GM03348 (cell line): ENCODE data around the gene UMODL1.

Experiments
- DNase-seq: peaks from one replicate; pipeline ENCODE4 v3.0.0; 2012; ENCODE audit warnings: low spot score

The UMODL1 gene

GRCh38 chr21:42038826-42039425 lies 32.2 kb upstream of the UMODL1 start:
- peak; percentile 21 for DNase-seq

DNA sequence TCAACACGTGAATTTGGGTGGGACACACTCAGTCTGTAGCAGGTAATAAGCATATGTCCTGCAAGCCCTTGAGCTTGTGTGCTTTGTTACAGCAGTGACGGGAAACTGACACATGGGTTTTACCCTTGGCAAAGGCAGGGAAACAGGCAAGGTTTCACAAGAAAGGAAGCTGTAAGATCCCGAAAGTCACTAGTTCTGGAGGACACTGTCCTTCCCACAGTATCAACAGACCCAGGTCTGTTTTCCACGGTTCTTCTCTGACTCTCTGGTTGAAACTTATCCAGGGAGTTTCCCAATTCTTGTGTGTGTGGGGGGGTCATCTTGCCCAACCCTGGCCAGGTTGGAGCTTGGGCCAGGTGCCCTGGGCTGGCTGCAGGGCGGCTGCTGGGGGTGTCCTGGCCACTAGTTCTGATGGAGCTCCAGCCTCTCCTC lies 31.6 kb upstream of the UMODL1 start:
- peak; percentile 61 for DNase-seq

DNA sequence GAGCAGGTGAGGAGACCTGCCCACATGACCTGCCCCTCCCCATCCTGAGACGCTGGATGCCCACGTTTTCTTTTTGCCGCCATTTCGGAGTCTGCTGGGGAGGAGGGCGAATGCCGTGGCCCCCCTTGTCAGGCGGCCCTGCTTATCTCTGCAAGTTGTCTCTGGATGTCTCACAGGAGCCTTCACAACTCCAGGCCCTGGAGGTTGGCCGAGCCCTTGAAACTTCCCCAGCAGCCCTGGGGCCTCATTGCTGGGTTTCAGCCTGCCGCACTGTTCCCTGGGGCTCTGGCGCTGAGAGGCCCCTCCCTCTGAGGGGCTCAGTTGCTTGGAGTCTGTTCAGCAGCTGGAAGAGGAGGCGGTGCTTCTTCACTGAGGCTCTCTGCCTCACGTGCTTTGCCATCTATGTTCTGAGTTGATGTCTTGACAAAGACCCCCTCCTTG lies 31.2 kb upstream of the UMODL1 start:
- peak; percentile 74 for DNase-seq

- peak; percentile 95 for DNase-seq
Measured at GRCh38 chr21:42040411-42041180, 30.5 kb upstream of the UMODL1 start.

DNA sequence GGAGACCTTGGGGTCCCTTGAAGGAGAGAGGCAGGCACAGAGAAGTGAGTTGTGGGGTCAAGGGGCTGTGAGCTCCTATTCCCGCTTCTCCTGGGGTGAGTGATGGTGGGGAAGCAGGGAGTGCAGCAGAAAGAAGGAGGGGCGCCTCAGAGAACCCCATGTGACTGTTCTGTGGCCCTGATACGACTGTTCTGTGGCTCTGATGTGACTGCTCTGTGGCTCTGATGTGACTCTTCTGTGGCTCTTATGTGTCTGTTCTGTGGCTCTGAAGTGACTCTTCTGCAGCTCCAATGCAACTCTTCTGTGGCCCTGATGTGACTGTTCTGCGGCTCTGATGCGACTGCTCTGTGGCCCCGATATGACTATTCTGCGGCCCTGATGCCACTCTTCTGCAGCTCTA lies 29.9 kb upstream of the UMODL1 start:
- no peak for DNase-seq

DNA sequence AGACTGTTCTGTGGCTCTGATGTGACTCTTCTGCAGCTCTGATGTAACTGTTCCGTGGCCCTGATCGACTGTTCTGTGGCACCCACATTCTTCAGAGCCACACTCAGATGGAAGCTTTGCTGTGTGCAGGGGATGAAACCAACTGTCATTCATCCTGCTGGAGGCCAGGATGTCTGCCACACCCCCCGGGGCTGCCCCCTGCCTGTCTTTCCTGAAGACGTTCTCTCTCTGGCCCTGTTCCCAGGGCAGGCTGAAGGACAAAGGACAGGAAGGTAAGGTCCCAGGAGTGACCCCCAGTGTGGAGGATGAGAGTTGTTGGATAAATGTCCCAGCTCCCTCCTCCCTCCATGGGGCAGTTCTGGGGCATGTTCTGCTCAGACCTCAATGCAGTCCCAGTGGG lies 29.4 kb upstream of the UMODL1 start:
- no peak for DNase-seq

DNA sequence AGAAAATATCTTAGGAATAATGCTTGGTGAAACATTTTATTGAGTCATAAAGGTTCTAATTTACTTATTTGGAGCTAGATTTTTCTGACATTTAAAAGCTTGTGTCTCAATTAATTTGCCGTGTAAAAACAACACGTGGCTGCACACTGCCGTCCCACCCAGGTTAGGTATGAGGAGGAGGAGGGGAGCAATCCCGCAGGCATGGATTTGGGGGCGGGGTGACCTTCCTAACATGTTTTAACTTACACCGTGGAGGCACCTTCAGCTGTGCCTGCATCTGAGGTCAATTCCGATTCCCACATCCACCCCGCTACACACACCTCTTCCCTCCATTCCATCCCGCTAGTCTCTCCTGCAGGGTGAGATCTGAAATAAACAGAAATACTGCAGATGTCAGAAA lies 28.5 kb upstream of the UMODL1 start:
- DNase-seq, result no peak

DNA sequence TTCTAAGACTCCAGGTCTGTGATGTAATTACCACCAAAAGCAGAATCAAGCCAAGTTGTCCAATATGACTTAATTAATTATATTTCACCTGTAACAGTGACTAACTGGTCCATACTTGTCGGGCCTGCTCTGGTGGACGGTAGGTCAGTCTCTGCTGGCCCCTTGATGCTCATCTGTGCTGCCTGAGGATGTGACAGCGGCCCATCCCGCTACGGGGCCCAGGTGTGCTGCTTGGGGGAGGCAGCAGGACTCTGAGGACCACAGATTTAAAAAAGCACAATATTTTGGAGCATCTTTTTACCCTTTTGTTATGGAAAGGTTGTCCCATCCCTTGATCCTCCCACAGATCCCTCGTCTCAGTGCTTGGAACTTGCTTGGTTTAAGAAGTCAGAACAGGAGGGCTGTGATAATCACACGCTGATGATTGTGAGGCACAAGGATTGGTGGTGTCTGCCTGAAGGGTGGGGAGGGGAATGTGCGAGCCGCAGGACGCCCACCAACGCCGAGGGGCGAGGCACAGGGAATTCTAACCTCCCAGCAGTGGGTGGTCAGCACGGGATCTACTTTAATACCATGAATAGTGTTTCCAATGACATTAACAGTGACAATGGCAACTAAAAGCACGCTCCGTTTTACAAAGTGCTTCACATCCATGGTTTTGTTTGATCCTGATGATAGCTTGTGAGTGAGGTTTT lies 27.8 kb upstream of the UMODL1 start:
- no peak for DNase-seq

- no peak for DNase-seq
Measured at GRCh38 chr21:42043961-42044360, 27.2 kb upstream of the UMODL1 start.

DNA sequence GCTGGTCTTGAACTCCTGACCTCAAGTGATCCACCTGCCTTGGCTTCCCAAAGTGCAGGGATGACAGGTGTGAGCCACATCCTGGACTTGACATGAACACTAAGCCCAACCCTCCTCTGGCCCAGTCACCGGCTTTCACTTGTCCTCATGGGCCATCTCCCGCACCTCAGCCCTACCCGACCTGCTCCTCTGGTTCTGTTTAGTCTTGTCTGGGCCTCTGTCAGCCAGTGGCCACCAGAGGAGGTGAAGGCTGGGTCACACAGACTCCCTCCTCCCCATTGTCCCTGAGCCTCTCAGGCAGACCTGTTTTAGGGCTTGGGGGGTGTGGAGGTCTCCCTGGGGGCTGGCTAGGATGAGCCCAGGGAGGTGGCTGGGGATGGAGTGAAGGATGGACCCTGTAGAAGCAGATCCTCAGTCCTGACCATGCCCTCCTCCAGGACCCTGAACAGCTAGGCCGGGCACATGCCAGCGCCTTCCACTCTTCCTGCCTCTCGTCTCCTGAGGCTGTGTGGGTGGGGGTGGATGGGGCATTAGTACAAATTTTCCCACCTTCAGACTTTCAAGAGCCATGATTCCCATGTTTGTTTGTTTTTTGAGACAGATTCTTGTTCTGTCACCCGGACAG lies 26.1 kb upstream of the UMODL1 start:
- DNase-seq, result no peak

GRCh38 chr21:42047821-42048613 lies 23.1 kb upstream of the UMODL1 start:
- DNase-seq, result peak; percentile 87

DNA sequence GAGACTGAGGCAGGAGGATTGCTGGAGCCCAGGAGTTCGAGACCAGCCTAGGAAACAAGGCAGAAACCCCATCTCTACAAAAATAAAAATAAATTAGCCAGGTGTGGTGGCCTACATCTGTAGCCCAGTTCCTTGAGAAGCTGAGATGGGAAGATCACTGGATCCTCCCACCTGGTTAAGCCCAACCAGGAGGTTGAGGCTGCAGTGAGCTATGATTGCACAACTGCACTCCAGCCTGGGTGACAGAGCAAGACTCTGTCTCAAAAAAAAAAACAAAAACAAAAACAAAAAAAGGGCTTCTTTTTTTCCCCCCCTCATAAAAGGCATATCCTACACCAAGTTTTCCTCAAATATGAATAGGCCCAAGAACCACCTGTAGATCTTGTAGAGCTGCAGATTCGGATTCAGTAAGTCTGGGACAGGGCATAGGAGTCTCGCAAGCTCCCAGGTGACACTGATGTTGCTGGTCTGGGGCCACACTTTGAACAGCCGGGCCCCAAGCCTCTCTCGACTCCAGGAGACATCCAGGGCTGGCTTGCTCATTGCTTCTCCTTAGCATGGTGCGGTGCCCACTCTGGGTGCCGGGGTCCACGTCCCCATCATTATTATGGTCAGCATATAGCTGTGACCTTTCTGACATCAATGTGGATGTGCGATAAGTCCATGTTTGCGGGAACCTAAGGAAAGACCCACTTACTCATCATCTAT lies 22.1 kb upstream of the UMODL1 start:
- no peak for DNase-seq

DNA sequence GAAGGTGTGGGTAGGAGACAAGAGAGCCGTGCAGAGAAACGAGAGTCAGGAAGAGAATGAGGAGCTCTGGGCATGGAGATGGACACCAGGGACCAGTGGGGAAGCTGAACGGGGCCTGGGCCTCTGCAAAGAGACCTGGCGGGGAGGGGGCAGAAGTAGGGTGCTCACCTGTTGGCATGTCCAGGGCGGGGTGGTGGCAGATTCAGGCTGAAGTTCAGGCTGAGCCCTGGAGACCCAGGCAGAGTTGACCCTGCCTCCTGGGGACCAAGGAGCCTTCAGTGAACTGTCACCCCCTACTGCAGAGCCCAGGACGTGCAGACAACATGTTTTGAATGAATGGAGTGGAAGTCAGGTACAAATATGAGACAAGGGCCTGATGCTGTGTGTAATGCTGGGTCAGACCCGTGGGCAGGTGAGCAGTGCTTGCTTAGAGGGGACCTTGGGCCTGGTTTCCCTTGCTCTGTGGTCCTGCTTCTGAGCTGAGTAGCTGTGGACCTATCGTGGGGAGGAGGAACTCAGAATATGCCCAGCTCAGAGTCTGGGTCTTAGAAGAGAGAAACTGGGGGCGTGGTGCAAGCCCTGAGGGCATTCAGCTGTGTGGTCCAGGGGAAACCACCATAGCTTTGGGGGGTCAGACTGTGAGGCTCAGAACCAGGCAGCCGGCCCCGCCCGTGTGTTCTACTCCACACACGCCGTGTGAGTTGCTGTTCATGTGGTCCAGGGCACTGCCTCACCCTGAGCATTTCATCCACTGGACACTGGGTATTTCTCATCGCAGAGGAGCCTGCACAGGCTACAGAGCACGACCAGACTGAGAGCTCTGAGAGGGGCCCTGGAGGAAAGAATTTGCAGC lies 21.3 kb upstream of the UMODL1 start:
- DNase-seq, result no peak

DNA sequence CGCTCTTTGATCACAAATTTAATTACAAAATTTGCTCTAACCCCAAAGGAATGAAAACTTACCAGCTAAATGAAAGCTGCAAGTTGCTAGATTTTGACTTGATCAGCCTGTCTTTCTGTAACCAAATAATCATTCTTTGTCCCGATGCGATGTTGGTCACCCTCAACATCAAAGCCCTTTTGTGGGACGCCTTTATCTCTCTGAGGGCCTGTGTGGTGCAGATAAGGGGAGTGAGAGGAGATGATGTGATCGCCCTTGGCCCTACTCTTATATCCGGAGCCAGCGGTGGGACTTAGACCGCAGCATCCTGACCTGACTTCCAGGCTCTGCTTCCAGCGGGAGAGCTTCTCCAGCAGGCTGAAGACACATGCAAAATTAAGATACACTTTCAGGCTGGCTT lies 19.3 kb upstream of the UMODL1 start:
- no peak for DNase-seq

DNA sequence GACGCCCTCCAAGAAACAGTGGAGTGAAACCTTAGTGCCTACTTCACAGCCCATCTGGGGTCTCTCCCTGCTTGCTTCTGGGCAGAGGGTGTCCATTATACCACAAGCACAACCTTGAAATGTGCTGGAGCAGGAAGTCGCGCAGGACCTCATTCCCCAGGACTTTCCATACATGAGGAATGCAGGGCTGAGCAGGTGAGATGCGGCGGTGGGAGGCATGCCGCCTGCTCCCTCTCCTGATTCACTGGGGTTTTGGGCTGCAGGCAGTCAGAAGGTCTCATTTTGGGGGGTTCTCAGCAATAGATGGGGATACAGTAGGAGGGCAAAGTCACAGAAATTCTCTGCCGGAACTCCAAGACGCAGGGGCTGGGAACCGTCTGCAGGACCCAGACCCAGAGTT lies 15.7 kb upstream of the UMODL1 start:
- no peak for DNase-seq

DNA sequence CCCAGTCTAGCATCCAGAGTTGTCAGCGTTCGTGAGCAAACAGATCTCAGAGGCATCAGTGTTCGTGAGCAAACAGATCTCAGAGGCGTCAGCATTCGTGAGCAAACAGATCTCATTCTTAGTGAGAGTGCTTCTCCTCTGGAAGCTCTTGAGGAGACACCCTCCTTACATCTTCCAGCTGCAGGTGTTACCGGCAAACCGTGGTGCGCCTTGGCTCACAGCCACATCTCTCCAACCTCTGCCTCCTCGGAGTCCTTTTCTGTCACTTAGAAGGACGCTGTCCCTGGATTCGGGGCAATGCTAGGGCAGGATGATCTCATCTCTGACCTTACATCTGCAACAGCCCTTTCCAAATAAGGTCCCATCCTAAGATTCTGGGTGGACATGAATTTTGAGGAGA lies 14.6 kb upstream of the UMODL1 start:
- no peak for DNase-seq

GRCh38 chr21:42056996-42057689 lies 14.0 kb upstream of the UMODL1 start:
- peak; percentile 86 for DNase-seq

- DNase-seq, result no peak
Measured at GRCh38 chr21:42057851-42058437, 13.2 kb upstream of the UMODL1 start.

DNA sequence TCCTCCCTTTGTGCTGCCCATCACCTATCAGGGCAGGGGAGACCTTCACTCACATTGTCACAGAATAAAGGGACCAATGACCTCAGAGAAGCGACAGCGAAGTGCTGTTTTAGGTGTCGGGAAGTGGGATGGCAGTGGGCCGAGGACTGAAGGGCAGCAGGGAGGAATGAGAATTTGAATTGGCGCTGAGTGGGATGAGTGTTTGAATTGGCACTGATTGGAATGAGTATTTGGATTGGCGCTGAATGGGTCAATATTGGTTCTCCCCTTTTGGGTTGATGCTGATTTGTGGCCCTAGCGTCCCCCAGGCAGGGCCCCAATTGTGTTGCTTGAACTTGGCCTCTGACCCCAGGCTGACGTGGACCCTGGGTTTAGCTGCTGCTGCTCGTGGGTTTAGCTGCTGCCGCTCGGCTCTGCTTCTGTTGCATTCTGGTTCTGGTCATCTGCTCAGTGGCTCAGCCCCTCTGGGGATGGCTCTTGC lies 12.4 kb upstream of the UMODL1 start:
- no peak for DNase-seq
